HL-60 (cell line): Measurements from ENCODE around the gene SAPCD2.

Experiments used
- GABPA ChIP-seq: IDR thresholded peaks from 2 replicates; pipeline ENCODE4 v1.6.1; 2012; ENCODE audit warnings: low read depth
- TF ChIP-seq, protein P1 (sequence below): IDR thresholded peaks from 2 replicates; pipeline ENCODE4 v1.6.1; 2012; ENCODE audit warnings: low read depth; ENCODE audit not compliant: insufficient replicate concordance
- TF ChIP-seq, protein P2 (sequence below): IDR thresholded peaks from one replicate; pipeline ENCODE4 v1.5.1; 2011; ENCODE audit warnings: low read length, control low read depth, inconsistent platforms; ENCODE audit not compliant: insufficient read depth

DNA sequence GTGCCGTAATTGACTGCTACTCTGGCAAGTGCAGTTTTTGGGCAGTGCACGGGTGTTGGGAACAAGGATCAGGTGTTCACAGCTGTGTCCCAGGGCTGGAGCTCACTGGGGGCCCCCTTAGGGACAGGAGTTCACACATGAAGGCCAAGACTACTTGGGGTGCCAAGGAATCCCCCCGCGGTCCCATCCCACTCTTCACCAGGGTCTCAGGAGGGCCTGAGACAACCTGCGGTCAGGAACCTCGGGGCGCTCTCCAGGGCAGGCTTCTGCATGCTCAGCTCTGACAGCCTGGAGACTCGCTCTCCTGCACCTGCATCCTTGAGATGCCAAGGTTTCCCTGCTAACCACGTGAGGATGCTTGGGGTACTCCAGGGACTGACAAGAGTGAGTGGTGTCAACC lies 14.2 kb upstream of the SAPCD2 start:
- TF ChIP-seq, protein P1, sequence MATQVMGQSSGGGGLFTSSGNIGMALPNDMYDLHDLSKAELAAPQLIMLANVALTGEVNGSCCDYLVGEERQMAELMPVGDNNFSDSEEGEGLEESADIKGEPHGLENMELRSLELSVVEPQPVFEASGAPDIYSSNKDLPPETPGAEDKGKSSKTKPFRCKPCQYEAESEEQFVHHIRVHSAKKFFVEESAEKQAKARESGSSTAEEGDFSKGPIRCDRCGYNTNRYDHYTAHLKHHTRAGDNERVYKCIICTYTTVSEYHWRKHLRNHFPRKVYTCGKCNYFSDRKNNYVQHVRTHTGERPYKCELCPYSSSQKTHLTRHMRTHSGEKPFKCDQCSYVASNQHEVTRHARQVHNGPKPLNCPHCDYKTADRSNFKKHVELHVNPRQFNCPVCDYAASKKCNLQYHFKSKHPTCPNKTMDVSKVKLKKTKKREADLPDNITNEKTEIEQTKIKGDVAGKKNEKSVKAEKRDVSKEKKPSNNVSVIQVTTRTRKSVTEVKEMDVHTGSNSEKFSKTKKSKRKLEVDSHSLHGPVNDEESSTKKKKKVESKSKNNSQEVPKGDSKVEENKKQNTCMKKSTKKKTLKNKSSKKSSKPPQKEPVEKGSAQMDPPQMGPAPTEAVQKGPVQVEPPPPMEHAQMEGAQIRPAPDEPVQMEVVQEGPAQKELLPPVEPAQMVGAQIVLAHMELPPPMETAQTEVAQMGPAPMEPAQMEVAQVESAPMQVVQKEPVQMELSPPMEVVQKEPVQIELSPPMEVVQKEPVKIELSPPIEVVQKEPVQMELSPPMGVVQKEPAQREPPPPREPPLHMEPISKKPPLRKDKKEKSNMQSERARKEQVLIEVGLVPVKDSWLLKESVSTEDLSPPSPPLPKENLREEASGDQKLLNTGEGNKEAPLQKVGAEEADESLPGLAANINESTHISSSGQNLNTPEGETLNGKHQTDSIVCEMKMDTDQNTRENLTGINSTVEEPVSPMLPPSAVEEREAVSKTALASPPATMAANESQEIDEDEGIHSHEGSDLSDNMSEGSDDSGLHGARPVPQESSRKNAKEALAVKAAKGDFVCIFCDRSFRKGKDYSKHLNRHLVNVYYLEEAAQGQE, result no peak
- TF ChIP-seq GABPA, result no peak
- TF ChIP-seq, protein P2, sequence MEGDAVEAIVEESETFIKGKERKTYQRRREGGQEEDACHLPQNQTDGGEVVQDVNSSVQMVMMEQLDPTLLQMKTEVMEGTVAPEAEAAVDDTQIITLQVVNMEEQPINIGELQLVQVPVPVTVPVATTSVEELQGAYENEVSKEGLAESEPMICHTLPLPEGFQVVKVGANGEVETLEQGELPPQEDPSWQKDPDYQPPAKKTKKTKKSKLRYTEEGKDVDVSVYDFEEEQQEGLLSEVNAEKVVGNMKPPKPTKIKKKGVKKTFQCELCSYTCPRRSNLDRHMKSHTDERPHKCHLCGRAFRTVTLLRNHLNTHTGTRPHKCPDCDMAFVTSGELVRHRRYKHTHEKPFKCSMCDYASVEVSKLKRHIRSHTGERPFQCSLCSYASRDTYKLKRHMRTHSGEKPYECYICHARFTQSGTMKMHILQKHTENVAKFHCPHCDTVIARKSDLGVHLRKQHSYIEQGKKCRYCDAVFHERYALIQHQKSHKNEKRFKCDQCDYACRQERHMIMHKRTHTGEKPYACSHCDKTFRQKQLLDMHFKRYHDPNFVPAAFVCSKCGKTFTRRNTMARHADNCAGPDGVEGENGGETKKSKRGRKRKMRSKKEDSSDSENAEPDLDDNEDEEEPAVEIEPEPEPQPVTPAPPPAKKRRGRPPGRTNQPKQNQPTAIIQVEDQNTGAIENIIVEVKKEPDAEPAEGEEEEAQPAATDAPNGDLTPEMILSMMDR, result no peak
